ENCODE results near the gene CANT1.

DNA sequence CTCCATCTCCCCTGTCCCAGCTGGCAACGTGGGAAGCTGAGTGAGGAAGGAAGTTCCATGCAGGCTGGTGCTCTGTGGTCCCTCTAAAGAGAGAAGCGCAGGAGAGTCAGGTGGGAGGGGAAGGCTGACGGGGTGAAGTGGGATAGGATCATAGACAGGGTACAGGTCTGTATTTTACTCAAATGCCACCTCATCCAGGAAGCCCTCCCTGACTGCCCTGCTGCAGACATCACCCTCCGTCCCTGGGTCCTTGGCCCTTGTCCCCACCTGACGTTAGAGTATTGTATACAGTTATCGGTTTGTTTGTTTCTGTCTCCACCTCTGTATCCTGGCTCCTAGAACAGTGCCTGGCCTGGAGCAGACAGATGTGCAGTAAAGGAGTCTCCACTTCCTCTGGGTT is 11.7 kb downstream of the CANT1 start:
- TF ChIP-seq EZH2 (IDR thresholded peaks at IDR 0.05; ENCODE audit: low read depth) = no peak
- no peak for TF ChIP-seq CTCF (conservative IDR thresholded peaks at IDR 0.05)

All from PC-9 (cell line).